GM12878 (cell line): ENCODE results near the gene MYOC. TPM values are rescaled to one million over a fixed set of nuclear protein-coding genes. Genes with fewer than 3 reads are reported as not detected.

Experiments
- BMI1 ChIP-seq: fragments of 450-650 bp; IDR thresholded peaks from 2 replicates; pipeline ENCODE4 v1.6.1; 2016; ENCODE audit warnings: mild to moderate bottlenecking, moderate library complexity, borderline replicate concordance
- CBX3 ChIP-seq: fragments of 200-600 bp; sonication (generic); IDR thresholded peaks from 2 replicates; pipeline ENCODE4 v1.6.1; 2016; ENCODE audit warnings: low read depth, borderline replicate concordance
- ELK1 ChIP-seq: IDR thresholded peaks from 2 replicates; pipeline ENCODE4 v1.6.1; 2012; ENCODE audit warnings: low read depth, low read length, improper control_type of control experiment
- EP300 ChIP-seq, 2 experiments: fragments of 150-350 bp in 1 of 2; IDR thresholded peaks; 2 replicates each; pipeline ENCODE4 v1.6.1; 2011 to 2012; ENCODE audit warnings: low read depth in 2 of 2, low read length in 2 of 2, borderline replicate concordance in 1 of 2, improper control_type of control experiment in 1 of 2, inconsistent platforms in 1 of 2; ENCODE audit not compliant: control insufficient read depth in 1 of 2
- GABPA ChIP-seq: IDR thresholded peaks from 2 replicates; pipeline ENCODE4 v1.6.1; 2014; ENCODE audit warnings: antibody characterized with exemption, low read depth, mild to moderate bottlenecking, inconsistent platforms
- IKZF2 ChIP-seq, 2 experiments: fragments of 450-650 bp; IDR thresholded peaks; 2 replicates each; pipeline ENCODE4 v1.6.1; 2017; ENCODE audit warnings: mild to moderate bottlenecking in 2 of 2, moderate library complexity in 2 of 2
- MLLT1 ChIP-seq: fragments of 450-650 bp; IDR thresholded peaks from 2 replicates; pipeline ENCODE4 v1.6.1; 2016; ENCODE audit warnings: mild to moderate bottlenecking
- MTA2 ChIP-seq: fragments of 450-650 bp; IDR thresholded peaks from 2 replicates; pipeline ENCODE4 v1.6.1; 2016; ENCODE audit warnings: low read depth, mild to moderate bottlenecking, moderate library complexity
- MYB ChIP-seq: fragments of 150-350 bp; IDR thresholded peaks from 2 replicates; pipeline ENCODE4 v1.6.1; 2014; ENCODE audit warnings: mild to moderate bottlenecking, low read depth, low read length, borderline replicate concordance
- NR2C2 ChIP-seq: IDR thresholded peaks from 2 replicates; pipeline ENCODE4 v1.6.1; 2011; ENCODE audit warnings: borderline replicate concordance, low read depth; ENCODE audit not compliant: control insufficient read depth, insufficient read length
- PAX5 ChIP-seq: IDR thresholded peaks from 2 replicates; pipeline ENCODE4 v1.6.1; 2011; ENCODE audit warnings: low read depth, low read length, borderline replicate concordance
- RAD51 ChIP-seq: fragments of 450-650 bp; IDR thresholded peaks from 2 replicates; pipeline ENCODE4 v1.6.1; 2016; ENCODE audit warnings: moderate library complexity, mild to moderate bottlenecking, inconsistent platforms
- SKIL ChIP-seq: fragments of 450-650 bp; IDR thresholded peaks from 2 replicates; pipeline ENCODE4 v1.6.1; 2017; ENCODE audit warnings: mild to moderate bottlenecking, low read depth, inconsistent platforms; ENCODE audit not compliant: poor library complexity, severe bottlenecking
- SPI1 ChIP-seq: IDR thresholded peaks from 2 replicates; pipeline ENCODE4 v1.6.1; 2011; ENCODE audit warnings: low read depth, mild to moderate bottlenecking, low read length, moderate library complexity, borderline replicate concordance; ENCODE audit not compliant: insufficient read depth
- YY1 ChIP-seq: IDR thresholded peaks from 2 replicates; pipeline ENCODE4 v1.6.1; 2011; ENCODE audit warnings: low read depth, mild to moderate bottlenecking, low read length
- ZBED1 ChIP-seq: IDR thresholded peaks from 2 replicates; pipeline ENCODE4 v1.6.1; 2016; ENCODE audit warnings: borderline replicate concordance
- ZBTB40 ChIP-seq: fragments of 450-650 bp; IDR thresholded peaks from 2 replicates; pipeline ENCODE4 v1.6.1; 2016; ENCODE audit warnings: mild to moderate bottlenecking, moderate library complexity, borderline replicate concordance
- ZNF24 ChIP-seq: fragments of 450-650 bp; IDR thresholded peaks from 2 replicates; pipeline ENCODE4 v1.6.1; 2017; ENCODE audit warnings: antibody characterized with exemption, mild to moderate bottlenecking
- ZNF274 ChIP-seq: IDR thresholded peaks from one replicate; pipeline ENCODE4 v1.8.0; 2011; ENCODE audit not compliant: insufficient read length, insufficient read depth
- polyA plus RNA-seq, 11 experiments: library from polyadenylated mRNA; depleted of rRNA in 4 of 11; unstranded in 6 of 11; stranded (reverse) in 5 of 11; fragments of >200 nt; fragmentation: Nextera tagmentation in 4 of 11; fragmentation: Illumina TruSeq in 1 of 11; extraction: Ambion mirVana in 4 of 11; extraction: Trizol in 1 of 11; gene quantifications; 1 replicate in 1 of 11; 2 replicates in 10 of 11; pipeline versions ENCODE4 v1.2.1 to v1.2.3, GENCODE V29; 2011 to 2016; ENCODE audit warnings: inconsistent platforms in 2 of 11, missing spikeins in 2 of 11, low read depth in 1 of 11
- total RNA-seq, 4 experiments: library from RNA; depleted of rRNA in 3 of 4; stranded (reverse); fragments of >200 nt in 3 of 4; fragmentation: Illumina TruSeq in 1 of 4; extraction: Trizol in 1 of 4; gene quantifications; 2 replicates each; pipeline versions ENCODE4 v1.2.1 to v1.2.3, GENCODE V29; 2013 to 2021

Gene MYOC
- total and polyA plus RNA-seq, 10 of the 15 experiments (the other 5 are each of a cell fraction or from before 2014, with no cell fraction given): not detected

GRCh38 chr1:171610385-171610784, 42.1 kb downstream of the MYOC start (continued):
- TF ChIP-seq SKIL: no peak
- TF ChIP-seq EP300 (IDR thresholded peaks at IDR 0.05; ENCODE audit: borderline replicate concordance in 1 of 2, control insufficient read depth in 1 of 2, low read depth in 2 of 2, low read length in 2 of 2): peak; percentile 38 to 68; a peak in 3 of 4 replicates
- TF ChIP-seq BMI1: peak; percentile 18; the same call in 1 of the 2 replicates
- TF ChIP-seq RAD51: peak; percentile 10; the same call in 1 of the 2 replicates
- no peak for TF ChIP-seq NR2C2
- TF ChIP-seq IKZF2 (IDR thresholded peaks at IDR 0.05): peak; percentile 95
- TF ChIP-seq YY1: 0 out of 2 replicates have a peak, but pooled peaks have one; percentile 15
- no peak for TF ChIP-seq ZBED1
- no peak for TF ChIP-seq GABPA
- peak; percentile 61 for TF ChIP-seq ZNF24
- no peak; the same call in 1 of the 2 replicates for TF ChIP-seq MLLT1
- TF ChIP-seq ZBTB40: peak; percentile 56; the same call in 1 of the 2 replicates
- TF ChIP-seq PAX5: 0 out of 2 replicates have a peak, but pooled peaks have one; percentile 43
- no peak for TF ChIP-seq ZNF274
- peak; percentile 82 for TF ChIP-seq MTA2
- TF ChIP-seq ELK1: no peak
- no peak for TF ChIP-seq MYB
- TF ChIP-seq CBX3: no peak
- peak; percentile 82; the same call in 1 of the 2 replicates for TF ChIP-seq SPI1
